ENCODE results near the gene FNIP1. TPM values are rescaled to one million over a fixed set of nuclear protein-coding genes. Genes with fewer than 3 reads are reported as not detected.
A peak's percentile ranks its signal among the peaks of the same experiment; 100 is the strongest.

Gene FNIP1
- total and polyA plus RNA-seq, 9 of the 15 experiments (the other 6 are each of a cell fraction or from before 2014, with no cell fraction given): 5.0 to 32.8 (median 18.4) TPM

- FAIRE-seq (no peak), DNase-seq (ENCODE audit: extremely low read depth in 1 of 4, low spot score in 3 of 4) (peak in 3 of 4 experiments; percentile 47 to 77 (median 52)), ATAC-seq (peak; percentile 54)
- peaks cover 19 to 52% of the 10 kb centered on the region in 2 experiments; a peak in 4 of 5 replicates for H3K4me1 ChIP-seq (replicated peaks in 1 of 2; ENCODE audit: control insufficient read depth in 2 of 2, insufficient read depth in 2 of 2, low read length in 2 of 2)
- CTCF ChIA-PET (ENCODE audit: low intra/inter-chr PET ratio): no interaction called here
- peaks cover 15% of the 10 kb centered on the region for H3K36me3 ChIP-seq (ENCODE audit: control insufficient read depth, insufficient read depth, low read length)
- H2AFZ ChIP-seq (ENCODE audit: low read depth, low read length): peak overlapping the region; percentile 84
- peak overlapping the region; percentile 99 for H3K27ac ChIP-seq (ENCODE audit: extremely low read depth, low read depth, low read length)
- peaks cover 54% of the 10 kb centered on the region for H3K79me2 ChIP-seq (ENCODE audit: control insufficient read depth, insufficient read depth, low read length)
- H3K9me3 ChIP-seq (replicated peaks; ENCODE audit: control insufficient read depth, insufficient read depth, low read depth, low read length): no peaks in the 10 kb centered on the region
- intact Hi-C loops (cut with micrococcal nuclease): loop anchor here (2.0 kb wide), 2 partner anchors 46 to 162 kb away; partner anchors contain the start of gene FNIP1
- H3K4me3 ChIP-seq: peak overlapping the region; percentile 70
- in situ Hi-C loops (cut with MboI): no loop called here
- peaks cover 20% of the 10 kb centered on the region for H4K20me1 ChIP-seq (replicated peaks; ENCODE audit: control insufficient read depth, insufficient read depth, low read length)
- H3K4me2 ChIP-seq (ENCODE audit: insufficient read depth, low read length): peak overlapping the region; percentile 99
- POLR2A ChIA-PET: no interaction called here
- 2% methylated on average over 21 of the region's 21 CpGs for WGBS (ENCODE audit: insufficient coverage, low coverage, missing lambda C conversion rate)
- H3K27me3 ChIP-seq (ENCODE audit: control insufficient read depth in 2 of 2, insufficient read depth in 2 of 2, low read length in 2 of 2): no peaks in the 10 kb centered on the region
- H3K9ac ChIP-seq (ENCODE audit: insufficient read depth in 1 of 2, low read depth in 2 of 2, low read length in 2 of 2): peak overlapping the region; percentile 92 to 100
- peaks cover 4% of the 10 kb centered on the region for H3K9me1 ChIP-seq (ENCODE audit: control insufficient read depth, insufficient read depth, low read length)
- BruUV-seq (replicated peaks): TSS peak; percentile 71
- TF ChIP-seq SRSF3 (IDR thresholded peaks at IDR 0.05; ENCODE audit: insufficient read depth, low read length) (no peak), TCF3 (CRISPR knock-in tag; IDR thresholded peaks at IDR 0.05) (0 out of 2 replicates have a peak, but pooled peaks have one; percentile 5), SIN3A (IDR thresholded peaks at IDR 0.05; ENCODE audit: borderline replicate concordance in 2 of 2, control insufficient read depth in 1 of 2, low read depth in 2 of 2, low read length in 2 of 2) (peak in 1 of 2 experiments; percentile 47; a peak in 1 of 4 replicates), ZBTB1 (CRISPR knock-in tag; IDR thresholded peaks at IDR 0.05; ENCODE audit: borderline replicate concordance, low read depth) (peak; percentile 73), THAP12 (CRISPR knock-in tag; IDR thresholded peaks at IDR 0.05) (0 out of 2 replicates have a peak, but pooled peaks have one; percentile 8), ZNF561 (CRISPR knock-in tag; conservative IDR thresholded peaks at IDR 0.05) (no peak), KDM1A (IDR thresholded peaks at IDR 0.05) (peak; percentile 16 to 49; a peak in 2 of 4 replicates), MLLT1 (IDR thresholded peaks at IDR 0.05) (0 out of 4 replicates have a peak, but pooled peaks of 1 of the 2 experiments have one; percentile 53), ETV1 (tag; conservative IDR thresholded peaks at IDR 0.05; ENCODE audit: low read depth) (0 out of 2 replicates have a peak, but pooled peaks have one; percentile 5), RAD21 (CRISPR knock-in tag; conservative IDR thresholded peaks at IDR 0.05 in 1 of 2, IDR thresholded peaks at IDR 0.05 in 1 of 2) (peak in 1 of 2 experiments; percentile 24; a peak in 2 of 4 replicates), ZBTB11 (CRISPR knock-in tag; IDR thresholded peaks at IDR 0.05) (no peak), ZBTB7A (IDR thresholded peaks at IDR 0.05; ENCODE audit: borderline replicate concordance, control insufficient read depth, low read depth, low read length) (peak; percentile 28; the same call in 1 of the 2 replicates)
Observed at GRCh38 chr5:131634666-131634995, 162.2 kb downstream of the FNIP1 start.

Measured in K562 (cell line).